NOMO-1 treated with dmso at 0.1 percent for 144 hours (cell line): ENCODE data around the gene SLMAP.

Experiments used
- DNase-seq: peaks from one replicate; lab custom pipeline; 2025; ENCODE audit not compliant: unreplicated experiment; lab: John Stamatoyannopoulos, UW

SLMAP gene

DNA sequence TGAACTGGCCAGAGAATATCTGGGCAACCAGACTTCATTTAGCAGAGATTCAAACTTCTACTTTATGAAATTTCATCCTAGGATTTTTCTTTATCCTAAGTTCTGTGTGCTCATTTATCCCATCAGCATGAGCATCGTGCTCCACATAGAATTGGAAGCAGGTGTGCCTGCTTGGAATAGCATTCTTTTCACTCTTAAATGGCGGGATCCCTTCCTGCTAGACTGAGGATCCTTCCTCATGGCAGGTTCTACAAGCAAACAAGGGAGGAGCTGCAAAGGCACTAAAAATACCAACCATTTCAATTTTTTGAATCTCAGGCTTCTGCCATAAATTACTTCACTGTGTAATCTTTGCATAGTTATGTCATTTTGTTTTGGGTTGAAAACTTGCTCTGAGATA lies 177.5 kb downstream of the SLMAP start:
- no peak for DNase-seq

GRCh38 chr3:57934373-57934772 lies 178.3 kb downstream of the SLMAP start:
- no peak for DNase-seq

- DNase-seq: no peak
Measured at GRCh38 chr3:57935539-57935938, 179.4 kb downstream of the SLMAP start.

- no peak for DNase-seq
Measured at GRCh38 chr3:57937092-57937491, 181.0 kb downstream of the SLMAP start.

- no peak for DNase-seq
Measured at GRCh38 chr3:57939775-57940174, 183.7 kb downstream of the SLMAP start.

DNA sequence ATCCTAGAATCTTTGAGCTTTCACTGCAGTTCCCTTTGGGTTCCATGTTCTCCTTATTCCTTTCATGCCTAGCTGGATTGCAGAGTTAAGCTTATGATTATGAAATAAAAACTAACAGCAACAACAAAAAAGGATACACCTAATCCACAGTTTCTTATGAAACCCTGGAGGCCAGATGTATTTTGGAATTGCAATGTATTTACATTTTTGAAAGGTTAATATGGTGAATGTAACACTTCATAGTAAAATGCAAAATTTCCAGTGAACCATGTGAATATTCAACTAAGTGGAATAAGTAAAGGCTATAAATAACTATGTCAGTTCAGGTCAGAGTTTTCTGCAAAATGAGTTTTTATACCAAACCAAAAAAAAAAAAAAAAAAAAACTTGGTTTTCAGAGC lies 186.3 kb downstream of the SLMAP start:
- DNase-seq: no peak

DNA sequence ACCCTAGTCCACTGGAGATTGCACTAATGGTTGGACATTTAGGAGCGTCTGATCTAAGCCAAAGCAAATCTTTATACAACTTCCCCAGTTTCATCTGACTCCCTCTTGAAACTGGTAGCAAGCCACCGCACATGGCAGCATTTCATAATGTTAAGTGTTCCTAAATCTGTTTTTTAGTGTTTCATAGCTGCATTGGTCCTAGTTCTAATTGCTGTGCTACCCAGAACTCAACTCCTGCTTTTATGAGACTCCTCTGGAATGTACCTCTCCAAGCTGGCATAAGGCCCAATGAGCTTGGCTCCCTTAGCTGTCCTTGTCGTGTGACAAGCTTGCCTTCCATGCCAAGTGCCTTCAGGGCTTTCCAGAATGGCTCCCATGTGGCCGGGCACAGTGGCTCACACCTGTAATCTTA lies 186.8 kb downstream of the SLMAP start:
- DNase-seq: no peak

DNA sequence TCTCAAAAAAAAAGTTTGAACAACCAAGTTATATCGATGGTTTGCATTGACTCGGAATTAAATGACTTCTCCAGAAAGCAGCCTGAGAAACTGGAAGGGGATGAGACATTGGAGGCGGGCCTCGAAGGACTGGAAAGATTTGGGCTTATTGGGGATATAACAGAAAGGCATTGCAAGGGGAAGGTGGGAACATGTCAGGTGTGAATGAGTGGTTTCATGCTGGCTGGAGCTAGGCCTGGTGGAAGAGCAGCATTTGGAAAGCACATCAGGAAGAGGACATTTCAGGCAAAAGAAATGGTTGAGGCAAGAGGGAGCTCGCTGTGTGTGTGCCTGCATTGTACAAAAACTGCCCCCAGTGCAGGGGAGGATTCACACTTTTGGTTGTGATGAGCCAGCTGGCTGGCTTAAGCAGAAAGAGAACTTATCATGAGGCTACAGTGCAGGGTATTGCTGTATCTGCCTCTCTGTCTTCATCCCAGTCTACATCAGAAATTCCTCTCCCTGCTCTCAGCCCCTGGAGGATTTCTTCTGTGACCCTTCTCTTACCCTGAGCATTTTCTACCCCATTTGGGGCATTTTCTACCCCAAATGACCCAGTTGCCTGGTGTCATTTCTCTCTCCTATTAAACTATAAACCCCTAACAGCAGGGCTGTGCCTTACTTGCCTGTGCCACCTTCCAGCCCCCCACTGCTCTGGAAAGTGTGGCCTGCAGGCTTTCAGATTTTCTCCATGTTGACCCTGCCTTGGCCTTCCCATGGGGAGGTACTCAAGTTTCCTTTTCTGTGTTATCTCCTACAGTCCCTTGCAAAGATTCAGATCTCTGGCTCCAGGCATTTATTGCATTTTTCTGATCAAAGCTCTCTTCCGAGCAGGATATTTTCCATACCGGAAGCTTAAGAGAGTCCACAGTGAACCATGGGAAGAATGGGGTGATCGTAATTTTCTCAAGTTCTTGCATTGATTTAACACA lies 187.7 kb downstream of the SLMAP start:
- DNase-seq: no peak

- no peak for DNase-seq
Measured at GRCh38 chr3:57946970-57947381, 190.9 kb downstream of the SLMAP start.

GRCh38 chr3:57948080-57948671 lies 192.1 kb downstream of the SLMAP start:
- DNase-seq: no peak

- DNase-seq: no peak
Measured at GRCh38 chr3:57948781-57949242, 192.7 kb downstream of the SLMAP start.

DNA sequence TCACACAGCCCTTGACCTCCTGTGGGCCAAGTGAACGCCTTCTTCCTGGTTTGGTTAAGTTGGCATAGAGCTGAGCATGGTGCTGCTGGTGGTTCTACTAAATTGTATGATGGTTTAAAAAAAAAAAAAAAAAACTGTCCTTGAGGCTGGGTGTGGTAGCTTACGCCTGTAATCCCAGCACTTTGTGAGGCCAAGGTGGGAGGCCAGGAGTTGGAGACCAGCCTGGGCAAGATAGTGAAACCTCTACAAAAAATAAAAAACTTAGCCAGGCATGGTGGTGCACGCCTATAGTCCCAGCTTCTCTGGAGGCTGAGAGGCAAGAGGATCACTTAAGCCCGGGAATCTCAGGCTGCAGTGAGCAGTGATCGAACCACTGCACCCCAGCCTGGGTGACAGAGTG lies 193.2 kb downstream of the SLMAP start:
- DNase-seq: no peak

- peak; percentile 17 for DNase-seq
Measured at GRCh38 chr3:57949785-57950615, 193.9 kb downstream of the SLMAP start.

GRCh38 chr3:57951066-57951882 lies 195.2 kb downstream of the SLMAP start:
- DNase-seq: peak; percentile 89

DNA sequence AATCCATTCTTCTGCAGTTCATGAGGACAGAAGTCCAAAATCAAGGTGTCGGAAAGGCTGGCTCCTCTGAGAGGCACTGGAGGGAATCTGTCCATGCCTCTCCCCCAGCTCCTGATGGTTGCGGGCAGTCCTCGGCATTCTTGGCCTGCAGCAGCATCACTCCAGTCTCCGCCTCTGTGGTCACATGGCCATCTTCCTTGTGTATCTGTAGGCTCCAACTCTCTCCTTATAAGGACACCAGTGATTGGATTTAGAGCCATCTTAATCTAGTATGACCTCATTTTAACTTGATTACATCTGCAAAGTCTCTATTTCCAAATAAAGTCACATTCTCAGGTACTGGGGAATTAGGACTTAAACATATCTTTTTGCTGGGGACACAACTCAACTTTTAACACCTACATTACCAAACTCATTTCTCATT lies 196.1 kb downstream of the SLMAP start:
- no peak for DNase-seq

DNA sequence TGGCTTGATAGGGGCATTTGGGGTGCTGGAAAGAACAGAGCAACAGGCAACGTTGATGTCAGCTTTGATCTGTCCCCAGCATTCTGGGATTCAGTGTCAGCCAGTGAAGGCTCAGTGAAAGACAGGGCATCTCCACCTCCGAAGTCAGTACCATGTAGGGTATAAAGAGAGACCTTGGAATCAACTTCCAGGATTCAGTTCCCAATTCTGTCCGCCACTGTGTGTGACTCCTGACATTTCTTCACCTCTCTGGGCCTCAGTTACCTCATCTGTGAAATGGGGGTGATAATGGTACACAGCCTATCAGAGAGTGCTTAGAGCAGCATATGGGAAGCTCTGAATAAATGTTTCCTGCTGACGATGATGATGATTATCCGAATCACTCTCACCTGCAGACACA lies 196.5 kb downstream of the SLMAP start:
- no peak for DNase-seq

DNA sequence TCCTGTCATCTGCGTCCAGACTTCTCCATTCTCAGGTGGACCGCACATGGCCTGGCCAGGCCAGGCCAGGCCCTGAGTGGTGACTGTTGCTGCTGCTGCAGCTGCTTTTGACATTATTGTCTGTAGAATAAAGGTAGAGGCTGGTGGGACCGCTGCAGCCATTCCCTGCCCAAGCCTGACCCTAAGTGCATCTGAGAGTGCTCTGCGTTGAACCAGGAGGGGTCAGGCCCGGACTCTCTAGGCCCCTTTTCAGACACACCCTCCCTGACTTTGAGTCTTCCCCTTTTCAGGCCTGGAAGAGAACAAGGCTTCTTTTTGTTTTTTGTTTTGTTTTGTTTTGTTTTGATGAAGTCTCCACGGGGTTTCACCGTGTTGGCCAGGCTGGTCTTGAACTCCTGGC lies 197.5 kb downstream of the SLMAP start:
- peak; percentile 13 for DNase-seq

GRCh38 chr3:57956119-57956832 lies 200.2 kb downstream of the SLMAP start:
- no peak for DNase-seq

DNA sequence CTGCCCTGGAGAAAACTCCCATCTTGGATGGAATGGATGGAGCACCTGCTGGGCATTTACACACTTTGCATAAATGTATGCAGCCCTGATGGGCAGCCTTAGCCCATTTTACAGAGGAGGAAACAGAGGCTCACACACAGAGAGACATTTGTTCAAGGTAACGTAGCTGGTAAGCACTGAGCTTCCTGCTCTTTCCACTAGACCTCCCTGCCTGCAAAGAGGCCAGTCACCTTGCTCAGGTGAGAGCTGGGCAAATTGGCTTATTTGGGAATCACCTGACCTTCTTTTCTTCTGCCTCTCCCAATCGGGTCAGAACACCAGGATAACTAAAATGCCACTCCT lies 200.7 kb downstream of the SLMAP start:
- DNase-seq: no peak

DNA sequence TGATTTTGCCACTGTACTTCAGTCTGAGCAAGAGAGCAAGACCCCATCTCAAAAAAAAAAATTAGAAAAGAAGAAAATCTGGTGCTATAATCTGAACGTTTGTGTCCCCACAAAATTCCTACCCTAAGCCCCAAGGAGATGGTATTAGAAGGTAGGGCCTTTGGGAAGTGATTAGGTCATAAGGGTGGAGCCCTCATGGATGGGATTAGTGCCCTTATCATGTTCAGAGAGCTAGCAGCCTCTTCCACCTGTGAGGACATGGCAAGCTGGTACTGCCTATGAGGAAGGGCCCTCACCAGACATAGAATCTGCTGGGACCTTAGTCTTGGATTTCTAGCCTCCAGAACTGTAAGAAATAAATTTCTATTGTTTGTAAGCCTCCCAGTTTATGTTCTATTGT lies 201.7 kb downstream of the SLMAP start:
- no peak for DNase-seq
